Bronchial epithelial cell (primary cell): ENCODE results near the gene NEK1. TPM values are rescaled to one million over a fixed set of nuclear protein-coding genes. Genes with fewer than 3 reads are reported as not detected.

Experiments
- DNase-seq: peaks from one replicate; pipeline ENCODE4 v3.0.0-alpha.2; 2010; ENCODE audit warnings: low read depth
- FAIRE-seq: peaks from 2 replicates; lab custom pipeline; 2011; peaks lifted over from hg19 to GRCh38; lab: Jason Lieb, UNC
- H3K27me3 ChIP-seq: 2 replicates; pipeline ENCODE4 v1.5.1; 2011; ENCODE audit warnings: low read length; ENCODE audit not compliant: control insufficient read depth, insufficient read depth
- H3K36me3 ChIP-seq: 2 replicates; pipeline ENCODE4 v1.5.1; 2011; ENCODE audit warnings: low read length; ENCODE audit not compliant: control insufficient read depth, insufficient read depth
- H3K4me3 ChIP-seq: 2 replicates; pipeline ENCODE4 v1.5.1; 2011; ENCODE audit warnings: mild to moderate bottlenecking, low read depth, low read length, control low read depth
- CTCF ChIP-seq: IDR thresholded peaks from 2 replicates; pipeline ENCODE4 v1.5.1; 2011; ENCODE audit warnings: mild to moderate bottlenecking, moderate library complexity, low read length, control low read depth, inconsistent platforms; ENCODE audit not compliant: insufficient read depth, severe bottlenecking
- total RNA-seq: library from RNA; depleted of rRNA; stranded (reverse); fragments of >200 nt; gene quantifications from 2 replicates; pipeline ENCODE4 v1.2.1, GENCODE V29; 2014

NEK1 gene
- total RNA-seq, 1 donor from 2014 or later = 6.1 TPM

DNA sequence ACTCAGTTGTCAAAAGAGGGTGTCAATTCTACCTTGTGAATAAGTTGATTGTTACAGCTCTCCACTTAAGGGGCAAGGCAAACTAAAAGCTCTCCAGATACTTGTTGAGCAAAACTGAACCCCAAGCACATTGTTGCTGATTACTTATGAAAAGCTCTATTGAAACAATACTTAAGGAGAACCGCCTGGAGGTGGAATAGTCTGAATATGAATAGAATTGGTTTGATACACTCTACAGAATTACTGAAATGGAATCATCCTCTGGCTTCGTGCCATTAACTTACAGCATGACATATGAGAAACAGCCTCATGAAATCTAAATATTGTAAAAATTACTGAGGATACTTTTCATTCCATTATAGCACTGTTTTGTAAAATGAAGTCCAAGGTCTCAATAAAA is 214.6 kb downstream of the NEK1 start:
- DNase-seq (peak; percentile 58), FAIRE-seq (no peak)
- Histone ChIP-seq H3K4me3 (no peak overlapping the region), H3K27me3 (no peaks in the 10 kb centered on the region), H3K36me3 (no peaks in the 10 kb centered on the region)
- no peak for TF ChIP-seq CTCF

- TF ChIP-seq CTCF = no peak
- Histone ChIP-seq H3K27me3 (no peaks in the 10 kb centered on the region), H3K4me3 (no peak overlapping the region), H3K36me3 (no peaks in the 10 kb centered on the region)
- no peak for FAIRE-seq
- DNase-seq = no peak
Observed at GRCh38 chr4:169385376-169385775, 227.0 kb downstream of the NEK1 start.

GRCh38 chr4:169384779-169385178 is 227.6 kb downstream of the NEK1 start:
- DNase-seq (no peak), FAIRE-seq (no peak)
- H3K36me3 ChIP-seq = no peaks in the 10 kb centered on the region
- H3K27me3 ChIP-seq = no peaks in the 10 kb centered on the region
- no peak overlapping the region for H3K4me3 ChIP-seq
- TF ChIP-seq CTCF = no peak

DNA sequence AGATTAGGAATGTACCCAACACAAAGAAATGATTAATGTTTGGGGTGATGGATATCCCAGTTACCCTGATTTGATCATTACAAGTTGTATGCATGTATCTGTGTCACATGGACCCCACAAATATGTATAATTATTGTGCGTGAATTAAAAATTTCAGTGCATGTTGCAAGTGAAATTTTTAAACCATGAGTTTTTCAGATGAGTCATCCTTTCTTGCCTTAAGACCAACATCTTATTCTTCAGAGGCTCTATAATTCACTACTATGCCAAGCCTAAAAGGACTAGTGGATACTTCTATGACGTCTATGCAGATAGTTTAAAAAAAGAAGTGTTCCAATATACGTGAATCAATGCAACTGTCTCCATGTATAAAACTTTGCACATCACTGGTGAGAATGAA is 228.7 kb downstream of the NEK1 start:
- no peaks in the 10 kb centered on the region for H3K36me3 ChIP-seq
- no peak for FAIRE-seq
- TF ChIP-seq CTCF = no peak
- DNase-seq = peak; percentile 81
- no peak overlapping the region for H3K4me3 ChIP-seq
- H3K27me3 ChIP-seq = no peaks in the 10 kb centered on the region

DNA sequence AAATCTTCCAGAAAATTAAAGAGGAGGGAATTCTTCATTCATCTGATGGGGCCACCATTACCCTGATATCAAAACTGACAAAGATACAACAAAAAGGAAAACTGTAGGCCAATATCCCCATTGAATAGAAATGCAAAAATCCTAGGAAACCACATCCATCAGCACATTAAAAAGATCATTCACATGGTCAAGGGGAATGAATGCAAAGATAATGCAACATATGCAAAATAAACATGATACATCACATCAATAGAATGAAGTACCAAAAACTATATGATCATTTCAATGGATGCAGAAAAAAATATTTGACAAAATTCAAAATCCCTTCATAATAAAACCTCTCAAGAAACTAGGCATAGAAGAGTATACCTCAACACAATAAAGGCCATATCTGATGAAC is 232.7 kb downstream of the NEK1 start:
- FAIRE-seq = no peak

More for the DNA sequence above, 232.7 kb downstream of the NEK1 start:
- Histone ChIP-seq H3K36me3 (no peaks in the 10 kb centered on the region), H3K27me3 (no peaks in the 10 kb centered on the region), H3K4me3 (no peak overlapping the region)
- DNase-seq = no peak
- no peak for TF ChIP-seq CTCF
